ENCODE results near the gene CCR7. TPM values are rescaled to one million over a fixed set of nuclear protein-coding genes. Genes with fewer than 3 reads are reported as not detected.

CCR7 gene
- total RNA-seq, 1 donor from 2014 or later = not detected

- DNase-seq (ENCODE audit: low read depth, low spot score) = no peak
Measured at GRCh38 chr17:40535924-40536294, 29.4 kb downstream of the CCR7 start.

- no peak for DNase-seq (ENCODE audit: low read depth, low spot score)
Measured at GRCh38 chr17:40535438-40535837, 29.8 kb downstream of the CCR7 start.

GRCh38 chr17:40534371-40535189, 30.7 kb downstream of the CCR7 start:
- no peak for DNase-seq (ENCODE audit: low read depth, low spot score)

GRCh38 chr17:40533896-40534295, 31.4 kb downstream of the CCR7 start:
- no peak for DNase-seq (ENCODE audit: low read depth, low spot score)

GRCh38 chr17:40532520-40533253, 32.6 kb downstream of the CCR7 start:
- DNase-seq (ENCODE audit: low read depth, low spot score) = peak; percentile 78

- DNase-seq (ENCODE audit: low read depth, low spot score) = no peak
Measured at GRCh38 chr17:40531051-40531991, 34.0 kb downstream of the CCR7 start.

GRCh38 chr17:40530531-40530994, 34.7 kb downstream of the CCR7 start:
- no peak for DNase-seq (ENCODE audit: low read depth, low spot score)

- no peak for DNase-seq (ENCODE audit: low read depth, low spot score)
Measured at GRCh38 chr17:40529991-40530390, 35.3 kb downstream of the CCR7 start.

GRCh38 chr17:40528692-40529417, 36.4 kb downstream of the CCR7 start:
- DNase-seq (ENCODE audit: low read depth, low spot score) = no peak

GRCh38 chr17:40526668-40527067, 38.6 kb downstream of the CCR7 start:
- no peak for DNase-seq (ENCODE audit: low read depth, low spot score)

- DNase-seq (ENCODE audit: low read depth, low spot score) = no peak
Measured at GRCh38 chr17:40525294-40525693, 40.0 kb downstream of the CCR7 start.

GRCh38 chr17:40524243-40524965, 40.9 kb downstream of the CCR7 start:
- DNase-seq (ENCODE audit: low read depth, low spot score) = no peak

GRCh38 chr17:40522961-40523310, 42.3 kb downstream of the CCR7 start:
- DNase-seq (ENCODE audit: low read depth, low spot score) = no peak

GRCh38 chr17:40522250-40522960, 42.9 kb downstream of the CCR7 start:
- DNase-seq (ENCODE audit: low read depth, low spot score) = no peak

GRCh38 chr17:40520991-40521453, 44.2 kb downstream of the CCR7 start:
- DNase-seq (ENCODE audit: low read depth, low spot score) = no peak

- DNase-seq (ENCODE audit: low read depth, low spot score) = no peak
Measured at GRCh38 chr17:40519089-40519775, 46.0 kb downstream of the CCR7 start.

- no peak for DNase-seq (ENCODE audit: low read depth, low spot score)
Measured at GRCh38 chr17:40518401-40519088, 46.7 kb downstream of the CCR7 start.

- DNase-seq (ENCODE audit: low read depth, low spot score) = no peak
Measured at GRCh38 chr17:40517981-40518380, 47.3 kb downstream of the CCR7 start.

Data from pulmonary artery endothelial cell (primary cell).